Stimulated activated CD8-positive, alpha-beta memory T cell treated with anti-CD3 and anti-CD28 coated beads, Interleukin-12 subunit alpha, Interleukin-12 subunit beta, amount 100 ng/mL, for 1 hour (primary cell): Measurements from ENCODE around the gene MTREX.

Experiments
- DNase-seq: peaks from one replicate; pipeline ENCODE4 v3.0.0-alpha.2; 2020; ENCODE audit warnings: low read depth

Gene MTREX

DNA sequence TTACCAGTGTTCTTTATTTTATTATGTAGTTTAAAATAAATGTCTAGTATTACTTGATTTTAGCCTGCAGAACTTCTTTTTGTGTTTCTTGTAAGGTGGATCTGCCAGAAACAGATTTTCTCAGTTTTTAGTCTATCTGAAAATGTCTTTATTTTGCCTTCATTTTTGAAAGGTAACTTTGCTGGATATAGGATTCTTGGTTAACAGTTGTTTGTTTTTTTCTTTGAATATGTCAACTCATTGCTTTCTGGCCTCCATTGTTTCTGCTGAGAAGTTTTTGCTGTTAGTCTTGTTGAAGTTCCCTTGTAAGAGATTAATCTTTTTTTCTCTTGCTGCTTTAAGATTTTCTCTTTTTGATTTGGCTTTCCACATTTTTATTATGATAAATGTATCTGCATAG lies 75.5 kb downstream of the MTREX start:
- no peak for DNase-seq

DNA sequence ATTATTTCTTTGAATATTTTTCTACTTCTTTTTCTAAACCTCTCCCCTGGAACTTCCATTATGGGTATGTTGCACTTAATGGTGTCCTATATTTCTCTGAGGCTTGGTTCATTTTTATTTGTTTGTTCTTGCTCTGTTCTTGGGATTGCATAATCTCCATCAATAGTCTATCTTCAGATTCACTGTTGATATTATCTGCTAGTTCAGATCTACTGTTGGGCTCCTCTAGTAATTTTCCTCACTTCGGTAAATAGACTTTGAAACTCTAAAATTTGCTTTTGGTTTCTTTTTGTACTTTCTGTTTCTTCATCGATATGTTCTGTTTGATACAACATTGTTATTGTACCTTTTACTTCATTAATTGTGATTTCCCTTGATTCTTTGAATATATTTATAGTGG lies 76.3 kb downstream of the MTREX start:
- DNase-seq, result no peak

DNA sequence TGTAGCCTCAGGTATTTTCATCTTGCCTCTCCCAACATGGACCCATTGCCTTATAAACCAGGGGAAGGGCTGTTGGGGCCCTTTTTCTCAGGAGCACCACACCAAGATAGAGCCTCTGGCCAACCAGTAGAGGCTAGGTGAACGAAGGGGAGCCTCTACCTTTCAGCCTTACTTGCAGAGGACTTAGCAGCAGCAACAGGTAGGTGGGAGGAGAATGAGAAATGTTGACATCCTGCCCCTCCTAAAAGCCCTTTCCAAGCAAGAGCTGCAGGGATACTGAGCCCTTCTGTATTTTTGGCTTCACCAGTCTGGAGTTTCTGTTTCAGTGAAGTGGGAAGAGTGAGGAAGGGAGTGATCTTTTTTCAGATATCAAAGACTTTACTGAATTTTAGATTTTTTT lies 77.4 kb downstream of the MTREX start:
- no peak for DNase-seq

DNA sequence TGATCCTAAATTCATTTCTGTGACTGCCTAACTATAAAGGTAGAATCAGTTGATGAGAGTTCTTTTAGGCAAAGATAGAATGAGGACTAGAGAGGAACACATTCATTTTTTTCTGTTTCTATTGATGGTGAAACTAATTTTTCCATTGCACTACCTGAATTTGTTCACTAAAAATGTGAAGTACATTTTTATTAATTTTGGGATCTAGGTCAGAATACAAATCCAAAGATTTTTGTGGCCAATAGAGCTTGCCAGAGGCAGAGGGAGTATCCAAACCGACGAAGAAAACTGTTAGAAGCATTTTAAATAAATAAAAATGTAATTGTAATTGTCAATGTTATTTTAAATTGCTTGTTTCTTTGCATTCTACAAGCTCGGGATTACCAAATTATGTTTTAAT lies 78.1 kb downstream of the MTREX start:
- no peak for DNase-seq

DNA sequence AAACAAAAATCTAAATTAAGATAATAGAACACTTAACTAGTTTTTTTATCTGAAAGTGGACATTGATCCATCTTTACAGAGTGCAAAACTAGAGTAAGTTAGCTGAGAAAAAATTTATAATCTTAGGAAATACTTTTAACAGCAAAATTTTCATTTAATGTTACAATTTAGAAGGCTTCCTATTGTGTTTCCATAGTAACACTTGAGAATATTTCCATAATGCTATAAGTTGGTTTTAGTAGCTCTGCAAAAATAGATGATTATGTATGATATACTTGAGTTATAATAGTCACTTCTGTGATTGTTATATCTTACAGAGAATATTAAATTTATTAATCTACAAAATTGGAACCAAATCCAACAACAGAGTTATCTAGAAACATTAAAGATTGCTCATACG lies 78.6 kb downstream of the MTREX start:
- no peak for DNase-seq

DNA sequence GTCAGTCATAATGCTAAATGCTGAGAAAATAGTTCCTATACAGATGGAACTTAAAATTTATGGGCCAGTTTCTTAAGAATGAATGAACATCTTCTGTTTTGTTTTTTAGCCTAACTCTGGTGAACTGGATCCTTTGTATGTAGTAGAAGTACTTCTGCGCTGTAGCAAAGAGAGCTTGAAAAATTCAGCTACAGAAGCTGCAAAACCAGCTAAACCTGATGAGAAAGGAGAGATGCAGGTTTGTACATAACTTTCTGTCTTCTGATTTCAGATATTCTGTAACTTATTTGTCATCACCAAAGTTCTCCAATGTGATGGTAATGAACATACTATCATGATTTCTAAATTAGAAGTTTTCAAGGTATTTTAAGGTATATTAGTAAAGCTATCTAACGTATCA lies 80.1 kb downstream of the MTREX start:
- DNase-seq, result no peak

DNA sequence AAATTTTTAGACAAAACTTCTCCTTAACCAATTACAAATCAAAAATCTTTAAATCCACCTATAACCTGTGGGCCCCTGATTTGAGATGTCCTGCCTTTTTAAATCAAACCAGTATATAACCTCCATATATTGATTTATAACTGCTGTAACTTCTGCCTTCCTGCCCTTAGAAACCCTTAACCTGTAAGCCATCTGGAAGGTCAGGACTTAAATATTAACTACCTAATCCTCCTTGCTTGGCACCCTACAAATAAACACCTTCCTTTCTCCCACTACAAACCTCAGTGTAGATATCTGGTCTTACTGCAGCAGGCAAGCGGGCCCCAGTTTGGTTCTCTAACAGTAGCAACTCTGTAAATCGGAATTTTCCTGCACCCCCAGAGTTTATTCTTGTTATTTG lies 83.9 kb downstream of the MTREX start:
- DNase-seq, result no peak

DNA sequence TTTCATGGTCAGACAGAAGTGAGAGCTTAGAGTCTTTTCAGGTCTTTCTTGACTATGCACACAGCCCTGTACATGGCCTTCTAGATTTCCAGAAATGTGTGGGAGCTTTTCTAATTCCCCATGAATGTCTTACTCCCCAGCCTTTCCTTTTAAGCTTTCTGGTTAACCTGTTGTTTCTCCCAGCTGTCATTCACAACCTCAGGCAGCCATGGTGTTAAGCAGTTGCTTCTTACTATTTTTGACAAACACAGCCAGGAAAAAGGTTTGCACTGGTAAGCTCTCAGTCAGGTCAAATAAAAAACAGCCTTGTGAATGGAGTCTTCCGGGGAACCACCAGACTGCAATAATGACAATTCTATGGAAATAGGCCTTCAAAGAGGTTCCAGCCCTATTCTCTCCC lies 84.9 kb downstream of the MTREX start:
- DNase-seq, result no peak

DNA sequence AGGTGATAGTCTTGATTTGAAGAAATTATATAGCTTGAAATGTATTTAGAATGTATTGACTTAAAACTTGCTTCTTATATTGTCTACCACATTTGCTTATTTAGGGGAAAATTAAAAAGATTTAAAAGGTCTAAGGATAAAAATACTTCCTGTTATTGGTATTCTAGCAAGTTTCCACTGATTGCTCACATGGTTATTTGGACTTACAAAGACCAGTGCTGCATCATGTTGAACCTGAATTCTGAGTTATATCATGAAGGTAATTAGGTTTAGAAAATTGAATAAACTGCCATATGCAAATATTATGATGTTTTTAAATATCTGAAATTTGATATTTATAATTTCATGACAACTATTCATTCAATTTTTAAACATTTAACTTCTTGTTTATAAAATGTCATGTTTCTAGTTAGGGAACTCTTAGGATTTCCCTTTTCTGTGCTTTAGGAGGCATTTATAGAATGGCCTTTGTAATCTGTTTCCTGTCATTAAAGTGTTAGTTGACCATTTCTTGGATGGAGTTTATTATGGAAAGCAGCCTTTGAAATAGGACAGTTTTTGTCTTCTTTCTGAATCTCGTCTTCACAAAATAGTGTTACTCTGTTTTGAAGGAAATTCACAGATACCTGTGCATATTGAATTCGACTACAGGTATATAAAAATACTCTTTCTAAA lies 85.8 kb downstream of the MTREX start:
- no peak for DNase-seq

DNA sequence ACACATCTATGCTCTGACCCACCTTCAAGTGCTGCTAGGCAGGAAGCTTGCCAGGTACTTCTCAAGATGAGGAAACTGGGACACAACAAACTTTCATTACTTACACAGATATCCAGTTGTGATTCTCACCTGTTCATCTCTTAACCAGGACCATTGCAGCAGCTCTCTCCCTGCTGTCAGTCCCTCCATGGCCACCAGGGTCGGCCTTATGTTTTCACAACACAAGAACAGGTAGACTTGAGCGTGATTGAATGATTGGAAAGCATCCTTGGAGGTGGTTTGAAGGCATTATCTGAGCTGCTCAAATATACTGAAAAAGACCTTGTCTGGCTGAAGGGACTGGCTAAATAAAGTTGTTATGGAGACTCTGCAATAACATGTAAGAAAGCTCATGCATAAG lies 94.4 kb downstream of the MTREX start:
- no peak for DNase-seq

DNA sequence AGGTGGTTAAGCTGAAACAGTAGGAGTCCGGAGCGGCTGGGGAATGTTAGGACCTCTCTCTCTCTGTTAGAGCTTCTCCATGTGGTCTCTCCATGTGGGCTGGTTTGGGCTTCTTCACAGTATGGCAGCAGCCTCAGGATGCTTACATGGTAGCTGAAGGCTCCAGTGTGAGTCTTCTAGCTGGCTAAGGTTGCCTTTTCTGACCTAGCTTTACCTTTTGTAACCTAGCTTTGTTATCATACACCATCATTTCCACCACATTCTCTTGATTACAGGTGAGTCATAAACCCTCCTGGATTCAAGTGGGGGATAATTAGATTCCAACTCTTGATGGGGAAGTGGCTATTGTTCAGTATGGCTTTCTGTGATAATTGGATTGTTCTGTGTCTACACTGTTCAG lies 98.5 kb downstream of the MTREX start:
- DNase-seq, result no peak

DNA sequence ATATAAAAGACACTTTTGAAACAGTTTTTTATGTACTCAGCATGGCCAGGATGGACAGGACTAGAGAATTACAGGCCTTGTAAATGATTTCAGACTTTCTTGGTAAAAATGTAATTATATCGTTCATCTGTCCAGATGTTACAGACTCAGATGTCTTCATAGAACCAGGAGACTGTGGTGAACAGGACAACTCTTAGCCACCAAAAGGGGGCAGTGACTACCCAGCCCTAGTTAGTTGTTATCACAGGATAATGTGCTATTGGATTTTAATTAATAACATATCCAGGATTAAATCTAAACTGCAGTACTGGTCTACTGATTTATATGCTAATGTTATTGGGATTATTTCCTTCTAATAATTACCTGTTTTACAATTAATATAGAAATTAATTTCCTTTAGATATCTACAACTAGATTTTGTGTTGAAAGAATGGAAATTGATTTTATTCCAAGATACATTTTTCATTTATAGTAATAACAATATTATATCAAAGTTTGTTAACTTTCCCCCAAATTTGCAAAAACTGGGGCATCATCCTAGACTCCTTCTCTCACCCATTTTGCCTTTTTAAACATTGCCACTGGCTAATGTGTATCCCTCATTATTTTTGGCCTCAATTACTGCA lies 99.4 kb downstream of the MTREX start:
- DNase-seq, result no peak

DNA sequence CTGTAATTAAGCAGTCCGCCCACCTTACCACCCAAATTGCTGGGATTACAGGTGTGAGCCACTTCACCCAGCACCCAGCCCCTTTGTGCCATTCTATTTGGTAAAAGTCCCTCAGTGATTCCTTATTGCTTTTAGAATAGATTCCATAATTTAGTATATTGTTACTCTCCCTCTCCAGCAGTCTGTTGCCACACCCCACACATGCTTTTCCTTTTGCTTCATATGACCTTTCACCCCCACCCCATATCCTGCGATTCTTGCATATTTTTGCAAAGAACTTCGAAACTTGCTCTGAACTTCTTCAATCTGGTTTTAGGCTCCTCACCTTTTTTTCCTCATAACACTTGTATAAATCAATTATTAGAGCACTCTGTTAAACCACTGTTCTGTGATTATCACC lies 100.2 kb downstream of the MTREX start:
- no peak for DNase-seq

DNA sequence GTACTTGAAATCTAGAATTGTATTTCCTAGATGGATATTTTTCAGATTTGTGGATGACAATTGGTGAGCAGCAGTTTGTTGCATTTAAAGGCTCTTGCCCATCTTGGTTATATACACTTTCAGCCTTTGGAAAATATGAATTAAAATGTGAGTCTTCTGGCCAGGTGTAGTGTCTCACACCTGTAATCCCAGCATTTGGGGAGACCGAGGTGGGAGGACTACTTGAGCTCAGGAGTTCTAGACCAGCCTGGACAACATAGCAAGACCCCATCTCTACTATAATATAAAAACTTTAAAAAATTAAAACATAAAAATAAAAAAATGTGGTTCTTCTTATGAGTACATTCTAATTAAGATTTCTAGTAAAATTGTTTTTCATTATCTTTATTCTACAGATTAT lies 102.0 kb downstream of the MTREX start:
- DNase-seq, result no peak

DNA sequence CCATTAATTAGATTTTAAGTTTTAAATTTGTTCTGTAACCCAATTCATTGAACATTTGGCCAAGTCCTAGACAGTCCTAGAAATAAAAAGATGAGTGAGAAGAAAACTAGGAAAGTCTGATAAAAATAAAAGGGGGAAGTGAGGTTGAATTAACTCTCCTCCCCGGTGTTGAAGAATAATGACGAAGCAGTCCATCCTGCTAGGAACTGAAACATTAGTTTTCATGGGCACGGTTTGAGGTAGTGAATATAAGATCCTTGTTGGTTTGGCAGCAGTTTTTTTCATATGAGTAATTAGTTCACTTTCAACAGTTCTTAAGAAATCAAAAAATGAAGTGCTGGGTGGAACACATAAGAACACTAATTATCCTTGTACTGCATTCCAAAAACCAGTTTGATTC lies 103.1 kb downstream of the MTREX start:
- no peak for DNase-seq

DNA sequence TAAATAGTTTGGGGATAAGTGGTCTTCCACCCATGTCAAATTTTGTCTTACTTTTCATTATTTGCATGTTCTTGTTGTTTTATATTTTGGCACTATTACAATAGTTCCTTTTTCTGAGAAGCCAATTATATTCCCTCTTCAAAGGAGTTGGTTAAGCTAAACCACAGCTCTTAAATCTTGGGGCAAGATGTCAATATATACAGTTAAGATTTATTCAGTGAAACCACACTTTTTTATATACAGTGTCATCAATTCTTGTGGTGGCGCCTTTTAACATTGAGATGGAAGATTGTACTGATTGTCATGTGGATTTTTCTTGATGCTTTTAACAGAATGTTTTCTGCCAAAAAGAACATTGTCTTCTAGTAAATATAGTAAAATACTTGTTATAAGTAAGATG lies 104.1 kb downstream of the MTREX start:
- no peak for DNase-seq

DNA sequence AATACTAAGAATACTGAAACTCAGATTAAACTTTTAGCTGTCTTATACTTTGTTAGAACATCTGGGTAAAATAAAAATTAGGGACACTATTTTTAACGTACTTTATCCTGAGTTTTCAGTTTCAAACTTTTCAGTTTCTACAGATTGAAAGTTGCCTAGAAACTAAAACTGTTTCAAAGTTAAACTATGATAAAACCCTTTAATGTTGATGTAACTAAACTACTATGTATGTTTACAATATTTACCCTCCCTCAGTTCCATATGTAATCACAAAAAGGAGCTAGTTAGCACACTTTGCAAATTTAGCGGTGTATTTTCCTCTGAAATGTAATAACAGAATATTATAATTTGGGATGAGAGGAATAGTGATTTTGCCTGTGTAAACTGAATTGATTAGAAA lies 105.9 kb downstream of the MTREX start:
- DNase-seq, result no peak

DNA sequence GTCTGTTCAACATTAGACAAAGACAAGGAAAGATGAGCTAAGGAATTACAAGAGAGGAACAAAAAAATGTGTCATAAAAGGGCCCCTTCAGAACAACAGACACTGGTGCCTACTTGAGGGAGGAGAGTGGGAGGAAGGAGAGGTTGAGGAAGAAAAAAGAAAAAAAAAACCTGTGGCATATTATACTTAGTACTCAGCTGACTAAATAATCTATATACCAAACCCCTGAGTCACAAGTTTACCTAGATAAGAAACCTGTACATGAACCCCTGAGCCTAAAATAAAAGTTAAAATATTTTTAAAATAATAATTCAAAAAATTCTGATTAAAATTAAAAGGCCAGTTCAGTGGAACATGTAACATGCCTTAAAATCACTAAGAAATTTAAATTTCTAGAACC lies 107.3 kb downstream of the MTREX start:
- DNase-seq, result no peak

DNA sequence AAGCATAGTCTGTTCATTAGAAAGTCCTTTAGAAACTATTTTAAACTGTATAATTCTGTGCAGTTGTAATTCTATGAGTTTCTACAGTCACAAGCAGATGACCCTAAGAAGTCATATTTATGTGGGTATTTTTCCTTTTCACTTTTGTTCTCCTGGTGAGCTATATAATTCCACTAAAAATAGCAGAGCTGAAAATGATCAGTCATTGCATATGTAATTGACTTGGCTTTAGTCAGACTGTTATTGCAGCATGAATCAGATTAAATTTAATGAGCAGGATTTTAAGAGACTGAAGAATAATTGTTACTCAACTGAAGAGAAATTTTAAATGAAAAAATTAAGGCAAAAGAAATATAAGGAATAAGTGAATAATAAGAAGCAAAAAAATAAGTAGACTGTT lies 108.5 kb downstream of the MTREX start:
- no peak for DNase-seq

DNA sequence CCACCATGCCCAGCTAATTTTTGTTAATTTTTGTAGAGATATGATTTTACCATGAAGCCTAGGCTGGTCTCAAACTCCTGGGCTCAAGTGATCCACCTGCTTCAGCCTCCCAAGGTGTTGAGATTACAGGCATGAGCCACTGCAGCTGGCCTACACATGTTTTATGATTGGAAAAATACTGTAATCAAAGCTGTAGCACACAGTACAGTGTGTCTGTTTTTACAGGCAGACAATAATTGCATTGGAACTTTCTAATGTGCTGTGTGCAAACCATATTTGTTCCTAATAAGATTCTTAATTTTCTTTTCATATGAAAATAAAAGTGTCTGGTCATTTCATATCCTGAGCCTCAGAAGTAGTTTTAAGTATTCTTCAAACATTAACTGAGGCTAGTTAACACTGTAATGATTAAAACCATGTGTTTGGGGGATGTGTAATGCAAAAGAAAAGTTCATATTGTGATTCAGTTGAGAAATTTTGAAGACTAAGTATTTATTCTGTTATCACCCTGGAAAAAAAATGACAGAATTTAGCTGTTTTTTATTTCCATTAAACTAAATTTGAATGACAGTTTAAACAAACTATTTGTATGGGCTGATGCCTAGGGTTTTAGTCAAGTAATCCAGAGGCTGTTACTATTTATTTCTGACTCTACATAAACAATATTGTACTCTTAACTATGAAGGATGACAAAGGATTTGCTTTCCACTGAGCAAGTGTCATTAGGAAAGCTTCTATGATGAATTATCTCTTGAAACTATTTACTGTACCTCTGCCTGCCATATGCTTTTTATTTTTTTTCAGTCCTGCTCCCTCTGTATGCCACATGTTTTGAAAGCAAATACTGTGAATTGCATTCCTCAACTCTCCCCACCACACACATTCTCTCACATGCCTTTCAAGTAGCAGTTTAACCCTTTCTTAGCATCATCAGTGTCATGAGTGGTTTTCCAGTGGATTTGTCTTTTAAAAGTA lies 111.5 kb downstream of the MTREX start:
- no peak for DNase-seq

DNA sequence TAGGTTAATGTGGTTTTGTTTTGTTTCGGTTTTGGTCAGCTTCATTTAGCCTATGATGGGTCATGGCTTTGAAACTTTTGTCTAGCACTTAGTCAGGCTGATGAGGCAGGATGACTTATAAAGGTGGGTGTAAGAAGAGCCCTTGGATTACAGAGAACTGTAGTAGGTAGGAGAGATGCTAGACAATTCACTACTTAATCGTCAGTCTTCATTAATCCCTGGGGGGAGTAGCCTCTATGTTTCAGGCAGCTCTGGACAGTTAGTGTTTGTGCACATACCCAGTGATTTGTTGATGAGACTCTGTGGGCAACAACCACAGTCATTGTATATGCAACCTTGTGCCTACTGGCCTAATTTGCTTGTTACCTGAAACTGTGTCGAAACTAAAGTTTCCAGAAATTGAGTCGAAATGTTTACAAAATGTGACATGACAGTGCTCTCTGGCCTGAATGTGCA lies 113.3 kb downstream of the MTREX start:
- no peak for DNase-seq

DNA sequence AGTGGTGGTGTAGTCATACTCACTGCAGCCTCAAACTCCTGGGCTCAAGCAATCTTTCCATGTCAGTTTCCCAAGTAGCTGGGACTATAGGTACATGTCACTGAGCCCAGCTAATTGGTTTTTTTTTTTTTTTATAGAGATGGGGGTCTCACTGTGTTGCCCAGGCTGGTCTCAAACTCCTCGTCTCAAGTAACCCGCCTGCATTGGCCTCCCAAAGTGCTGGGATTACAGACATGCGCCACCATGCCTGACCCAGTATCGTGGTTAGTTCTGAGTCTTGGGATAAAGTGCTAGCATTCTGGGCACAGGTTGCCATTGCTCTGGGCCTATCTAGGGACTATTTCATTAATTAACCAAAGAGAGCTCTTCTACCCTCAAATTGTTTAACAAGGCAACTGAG lies 118.7 kb downstream of the MTREX start:
- DNase-seq, result no peak

DNA sequence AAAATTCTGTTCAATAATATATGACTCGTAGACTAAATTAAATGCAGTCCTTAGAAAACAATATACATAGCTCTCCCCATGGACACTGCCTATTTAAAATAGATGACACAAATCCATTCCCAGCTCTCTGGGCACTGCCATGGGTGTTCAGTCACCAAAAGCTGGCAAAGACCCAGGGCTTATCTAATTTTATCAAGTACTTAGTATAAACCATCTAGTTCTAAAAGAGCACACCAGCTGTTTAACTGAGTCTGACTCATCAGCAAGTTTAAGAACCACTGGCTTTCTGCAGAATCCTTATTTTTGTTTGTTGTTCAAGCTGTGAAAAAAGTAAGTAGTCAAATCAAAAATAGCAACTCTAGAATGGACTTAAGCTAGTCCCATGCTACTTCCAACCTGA lies 119.4 kb downstream of the MTREX start:
- no peak for DNase-seq
